ENCODE results near the gene ZNRF1.

DNA sequence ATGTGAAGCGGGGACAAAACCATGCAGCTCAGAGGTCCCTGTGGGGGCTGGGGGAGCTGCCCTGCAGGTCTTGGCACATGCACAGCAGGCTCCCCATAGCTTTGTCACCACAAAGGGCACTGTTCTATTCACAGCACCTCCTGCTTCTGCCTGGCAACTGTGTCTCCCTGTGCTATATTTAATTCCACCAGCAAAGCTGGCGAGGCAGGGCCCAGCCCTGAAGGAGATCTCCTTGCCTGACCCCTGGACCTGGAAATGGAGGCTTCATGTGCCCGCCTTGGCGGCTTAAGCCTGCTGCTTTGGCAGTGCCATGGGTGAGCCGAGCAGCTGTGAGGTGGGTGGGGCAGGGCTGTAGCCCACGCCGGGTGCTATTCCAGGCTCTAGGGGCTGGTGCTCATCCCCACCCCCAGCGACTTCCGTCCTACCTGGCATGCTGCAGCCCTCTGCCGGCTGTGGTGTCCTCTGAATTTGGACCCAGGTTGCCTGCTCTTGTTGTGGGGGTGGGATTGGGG is 111.0 kb downstream of the ZNRF1 start:
- TF ChIP-seq ZFX (IDR thresholded peaks at IDR 0.05): no peak
- no peak; the same call in 1 of the 2 replicates for TF ChIP-seq POLR2AphosphoS5 (IDR thresholded peaks at IDR 0.05; ENCODE audit: low read depth, low read length)
- TF ChIP-seq, protein P1, sequence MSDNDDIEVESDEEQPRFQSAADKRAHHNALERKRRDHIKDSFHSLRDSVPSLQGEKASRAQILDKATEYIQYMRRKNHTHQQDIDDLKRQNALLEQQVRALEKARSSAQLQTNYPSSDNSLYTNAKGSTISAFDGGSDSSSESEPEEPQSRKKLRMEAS (IDR thresholded peaks at IDR 0.05): no peak
- no peak for TF ChIP-seq POLR2A (IDR thresholded peaks at IDR 0.05; ENCODE audit: borderline replicate concordance, extremely low read depth, insufficient read depth, insufficient read length)
- no peak for TF ChIP-seq ELF1 (IDR thresholded peaks at IDR 0.05; ENCODE audit: borderline replicate concordance, low read depth)
- TF ChIP-seq CTCF (IDR thresholded peaks at IDR 0.05 in 2 of 3, conservative IDR thresholded peaks at IDR 0.05 in 1 of 3; ENCODE audit: borderline replicate concordance in 1 of 3, insufficient read depth in 1 of 3, low read depth in 2 of 3, low read length in 2 of 3): no peak
